ENCODE results near the gene GNE. TPM values are rescaled to one million over a fixed set of nuclear protein-coding genes. Genes with fewer than 3 reads are reported as not detected.
"Not testable (repeated sequence)": the region's sequence is repeated elsewhere in the genome, so short reads cannot be mapped to it uniquely, and the experiment has no call there.

The GNE gene
- total RNA-seq, 4 donors from 2014 or later: 11.9 to 28.9 (median 16.7) TPM

GRCh38 chr9:36177571-36177970, 80.7 kb downstream of the GNE start:
- H3K4me3 ChIP-seq: no peak overlapping the region
- H3K27ac ChIP-seq: no peak overlapping the region
- 71 to 83% methylated on average over 4 of the region's 4 CpGs for WGBS, 2 donors
- TF ChIP-seq POLR2A (IDR thresholded peaks at IDR 0.05): no peak
- TF ChIP-seq, protein P1, sequence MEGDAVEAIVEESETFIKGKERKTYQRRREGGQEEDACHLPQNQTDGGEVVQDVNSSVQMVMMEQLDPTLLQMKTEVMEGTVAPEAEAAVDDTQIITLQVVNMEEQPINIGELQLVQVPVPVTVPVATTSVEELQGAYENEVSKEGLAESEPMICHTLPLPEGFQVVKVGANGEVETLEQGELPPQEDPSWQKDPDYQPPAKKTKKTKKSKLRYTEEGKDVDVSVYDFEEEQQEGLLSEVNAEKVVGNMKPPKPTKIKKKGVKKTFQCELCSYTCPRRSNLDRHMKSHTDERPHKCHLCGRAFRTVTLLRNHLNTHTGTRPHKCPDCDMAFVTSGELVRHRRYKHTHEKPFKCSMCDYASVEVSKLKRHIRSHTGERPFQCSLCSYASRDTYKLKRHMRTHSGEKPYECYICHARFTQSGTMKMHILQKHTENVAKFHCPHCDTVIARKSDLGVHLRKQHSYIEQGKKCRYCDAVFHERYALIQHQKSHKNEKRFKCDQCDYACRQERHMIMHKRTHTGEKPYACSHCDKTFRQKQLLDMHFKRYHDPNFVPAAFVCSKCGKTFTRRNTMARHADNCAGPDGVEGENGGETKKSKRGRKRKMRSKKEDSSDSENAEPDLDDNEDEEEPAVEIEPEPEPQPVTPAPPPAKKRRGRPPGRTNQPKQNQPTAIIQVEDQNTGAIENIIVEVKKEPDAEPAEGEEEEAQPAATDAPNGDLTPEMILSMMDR (IDR thresholded peaks at IDR 0.05): no peak
- intact Hi-C loops (cut with DNase I): no loop called here
- H3K27me3 ChIP-seq: no peaks in the 10 kb centered on the region
- no peaks in the 10 kb centered on the region for H3K4me1 ChIP-seq
- no peak for DNase-seq
- H3K36me3 ChIP-seq: no peaks in the 10 kb centered on the region
- H3K9me3 ChIP-seq: no peaks in the 10 kb centered on the region

- H3K27ac ChIP-seq; intact Hi-C loops (cut with DNase I); H3K4me3 ChIP-seq; DNase-seq; H3K9me3 ChIP-seq; H3K27me3 ChIP-seq; H3K4me1 ChIP-seq; H3K36me3 ChIP-seq: not testable (repeated sequence)
- 93 to 94% methylated on average over 10 of the region's 10 CpGs for WGBS, 2 donors
Observed at GRCh38 chr9:36176496-36176895, 81.8 kb downstream of the GNE start.

GRCh38 chr9:36175209-36175608, 83.0 kb downstream of the GNE start:
- H3K4me1 ChIP-seq; H3K36me3 ChIP-seq; H3K9me3 ChIP-seq; H3K4me3 ChIP-seq; H3K27me3 ChIP-seq; intact Hi-C loops (cut with DNase I); H3K27ac ChIP-seq; DNase-seq: not testable (repeated sequence)
- WGBS, 2 donors: 78 to 89% methylated on average over 3 of the region's 3 CpGs

- H3K36me3 ChIP-seq: no peaks in the 10 kb centered on the region
- H3K27ac ChIP-seq: no peak overlapping the region
- WGBS, 2 donors: 69 to 86% methylated on average over 3 of the region's 3 CpGs
- H3K4me3 ChIP-seq: no peak overlapping the region
- no peaks in the 10 kb centered on the region for H3K4me1 ChIP-seq
- no peak for DNase-seq
- TF ChIP-seq, protein P1 (IDR thresholded peaks at IDR 0.05): no peak
- no peak for TF ChIP-seq POLR2A (IDR thresholded peaks at IDR 0.05)
- no peaks in the 10 kb centered on the region for H3K9me3 ChIP-seq
- no peaks in the 10 kb centered on the region for H3K27me3 ChIP-seq
- intact Hi-C loops (cut with DNase I): no loop called here
Observed at GRCh38 chr9:36174731-36175130, 83.5 kb downstream of the GNE start.

DNA sequence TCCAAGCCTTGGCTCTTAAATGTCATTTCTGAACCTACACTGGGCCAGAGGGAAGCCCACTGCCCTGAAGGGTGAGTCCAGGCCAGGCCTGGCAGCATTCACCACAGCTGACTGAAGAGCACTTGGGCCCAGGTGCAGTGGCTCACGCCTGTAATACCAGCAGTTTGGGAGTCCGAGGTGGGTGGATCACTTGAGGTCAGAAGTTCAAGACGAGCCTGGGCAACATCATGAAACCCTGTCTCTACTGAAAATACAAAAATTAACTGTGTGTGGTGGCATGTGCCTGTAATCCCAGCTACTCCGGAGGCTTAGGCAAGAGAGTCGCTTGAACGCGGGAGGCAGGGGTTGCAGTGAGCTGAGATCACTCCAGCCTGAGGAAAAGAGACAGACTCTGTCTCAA, 84.0 kb downstream of the GNE start:
- Histone ChIP-seq H3K4me3 (no peak overlapping the region), H3K27ac (no peak overlapping the region), H3K36me3 (no peaks in the 10 kb centered on the region), H3K4me1 (no peaks in the 10 kb centered on the region), H3K9me3 (no peaks in the 10 kb centered on the region), H3K27me3 (no peaks in the 10 kb centered on the region)
- no peak for TF ChIP-seq POLR2A (IDR thresholded peaks at IDR 0.05)
- TF ChIP-seq, protein P1 (IDR thresholded peaks at IDR 0.05): no peak
- 74 to 85% methylated on average over 6 to 7 of the region's 7 CpGs for WGBS, 2 donors
- intact Hi-C loops (cut with DNase I): no loop called here
- no peak for DNase-seq

DNA sequence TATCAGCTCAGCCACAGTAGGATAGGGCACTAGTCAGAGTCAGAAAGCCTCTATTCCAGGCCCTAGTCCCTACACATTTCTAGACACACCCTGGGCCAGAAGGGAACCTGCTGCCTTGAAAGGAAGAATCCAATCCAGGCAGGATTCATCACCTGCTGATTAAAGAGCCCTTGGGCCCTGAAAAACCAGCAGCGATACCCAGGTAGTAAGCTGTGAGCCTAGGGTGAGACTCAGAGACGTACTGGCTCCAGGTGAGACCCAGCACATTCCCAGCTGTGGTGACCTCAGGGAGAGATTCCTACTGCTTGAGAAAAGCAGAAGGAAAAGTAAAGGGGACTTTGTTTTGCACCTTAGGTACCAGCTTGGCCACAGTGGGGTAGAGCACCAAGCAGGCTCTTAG, 84.4 kb downstream of the GNE start:
- no peak for DNase-seq
- Histone ChIP-seq H3K27me3 (no peaks in the 10 kb centered on the region), H3K4me1 (no peaks in the 10 kb centered on the region), H3K4me3 (no peak overlapping the region), H3K36me3 (no peaks in the 10 kb centered on the region), H3K9me3 (no peaks in the 10 kb centered on the region), H3K27ac (no peak overlapping the region)
- 93% methylated on average over 2 of the region's 2 CpGs; no CpG with 5 or more reads in 1 of the 2 donors for WGBS, 2 donors
- intact Hi-C loops (cut with DNase I): no loop called here
- TF ChIP-seq, protein P1 (IDR thresholded peaks at IDR 0.05): no peak
- TF ChIP-seq POLR2A (IDR thresholded peaks at IDR 0.05): no peak

All from esophagus squamous epithelium (tissue), 5 donors.